Activated CD8-positive, alpha-beta T cell treated with anti-CD3 and anti-CD28 coated beads, Interleukin-2, amount 10 ng/mL, durations not matched to agents 7 days and 5 days (primary cell): Measurements from ENCODE around the gene TRMT5. TPM values are rescaled to one million over a fixed set of nuclear protein-coding genes. Genes with fewer than 3 reads are reported as not detected.
A peak's percentile ranks its signal among the peaks of the same experiment; 100 is the strongest.

Source experiments
- ATAC-seq: fragments of 150-1000 bp; cut with Tn5 transposase; one replicate; pipeline ENCODE4 v1.10.0; 2021; ENCODE audit warnings: moderate library complexity
- CTCF ChIA-PET: fragments of 350-600 bp; sonication (Branson Sonifier 250); formaldehyde crosslinking; loops from one replicate; lab custom pipeline; 2021; ENCODE audit warnings: antibody characterized with exemption; lab: Charles Lee
- POLR2A ChIA-PET: fragments of 350-600 bp; sonication (Branson Sonifier 250); formaldehyde crosslinking; loops from one replicate; lab custom pipeline; 2021; ENCODE audit warnings: antibody characterized with exemption; lab: Charles Lee
- DNase-seq: peaks from one replicate; pipeline ENCODE4 v3.0.0-alpha.2; 2020
- H3K27ac Mint-ChIP-seq: one replicate; pipeline ENCODE4 v1.8.0; 2021; ENCODE audit warnings: mild to moderate bottlenecking, mixed read lengths
- H3K27me3 Mint-ChIP-seq: one replicate; pipeline ENCODE4 v1.8.0; 2021; ENCODE audit warnings: low read depth, mixed read lengths
- H3K36me3 Mint-ChIP-seq: one replicate; pipeline ENCODE4 v1.8.0; 2021; ENCODE audit warnings: low read depth, mixed read lengths
- H3K4me1 Mint-ChIP-seq: one replicate; pipeline ENCODE4 v1.8.0; 2021; ENCODE audit warnings: low read depth, mixed read lengths
- H3K4me3 Mint-ChIP-seq: one replicate; pipeline ENCODE4 v1.8.0; 2021; ENCODE audit warnings: mild to moderate bottlenecking, mixed read lengths
- H3K9me3 Mint-ChIP-seq: one replicate; pipeline ENCODE4 v1.8.0; 2022; ENCODE audit warnings: mixed read lengths; ENCODE audit not compliant: insufficient read depth
- total RNA-seq, 2 experiments: library from RNA; stranded (reverse); gene quantifications; one replicate each; pipeline ENCODE4 v1.2.3, GENCODE V29; 2021

The TRMT5 gene
- total RNA-seq, result 1 to 10 TPM; 6.8 to 8.0 TPM

- peaks cover 7% of the 10 kb centered on the region for H3K4me1 Mint-ChIP-seq
- ChIA-PET CTCF (interaction anchor here (0.9 to 1.1 kb wide), 2 partner anchors 45 to 649 kb away, joined by 3 read pairs; no protein-coding TSS in a partner anchor), POLR2A (interaction anchor here (0.5 to 1.7 kb wide), 12 partner anchors 12 to 856 kb away, joined by 3 to 8 read pairs (median 3); partner anchors contain the start of gene PPM1A)
- H3K27ac Mint-ChIP-seq, result no peak within 1 kb of the TSS
- no peak within 1 kb of the TSS for H3K4me3 Mint-ChIP-seq
- no peaks in the 10 kb centered on the region for H3K27me3 Mint-ChIP-seq
- no peaks in the 10 kb centered on the region for H3K9me3 Mint-ChIP-seq
- ATAC-seq, result peak; percentile 89
- DNase-seq, result peak; percentile 93
- peaks cover 14% of the 10 kb centered on the region for H3K36me3 Mint-ChIP-seq
Measured at GRCh38 chr14:60980811-60981632, at the start of gene TRMT5, which contains the start of gene SLC38A6. TRMT5 (minus strand) TSS chr14:60981079; CDS start chr14:60980973, 106 bp downstream. SLC38A6 (plus strand) TSS chr14:60981245; CDS start chr14:60981278, 33 bp downstream.

- H3K4me1 Mint-ChIP-seq, result no peaks in the 10 kb centered on the region
- H3K36me3 Mint-ChIP-seq, result no peaks in the 10 kb centered on the region
- DNase-seq, result no peak
- ChIA-PET POLR2A (no interaction called here), CTCF (interaction anchor here (0.7 to 4.4 kb wide), 18 partner anchors 22 to 1100 kb away, joined by 3 to 49 read pairs (median 3); partner anchors contain the start of genes SLC38A6, TMEM30B and TRMT5)
- H3K4me3 Mint-ChIP-seq, result no peak overlapping the region
- no peaks in the 10 kb centered on the region for H3K27me3 Mint-ChIP-seq
- no peak for ATAC-seq
- H3K9me3 Mint-ChIP-seq, result no peaks in the 10 kb centered on the region
- no peak overlapping the region for H3K27ac Mint-ChIP-seq
Measured at GRCh38 chr14:61026526-61026925, 45.6 kb upstream of the TRMT5 start.

- DNase-seq, result peak; percentile 71
- no peak overlapping the region for H3K27ac Mint-ChIP-seq
- no peaks in the 10 kb centered on the region for H3K36me3 Mint-ChIP-seq
- ATAC-seq, result no peak
- ChIA-PET CTCF (interaction anchor here (0.7 to 4.4 kb wide), 17 partner anchors 17 to 1101 kb away, joined by 3 to 49 read pairs (median 3); partner anchors contain the start of genes SLC38A6 and TRMT5), POLR2A (no interaction called here)
- no peaks in the 10 kb centered on the region for H3K27me3 Mint-ChIP-seq
- H3K4me1 Mint-ChIP-seq, result no peaks in the 10 kb centered on the region
- H3K4me3 Mint-ChIP-seq, result no peak overlapping the region
- H3K9me3 Mint-ChIP-seq, result no peaks in the 10 kb centered on the region
Measured at GRCh38 chr14:61025251-61026223, 44.7 kb upstream of the TRMT5 start.

GRCh38 chr14:61019537-61019936 lies 38.7 kb upstream of the TRMT5 start:
- no peak overlapping the region for H3K4me3 Mint-ChIP-seq
- no peaks in the 10 kb centered on the region for H3K36me3 Mint-ChIP-seq
- CTCF ChIA-PET, result interaction anchor here (1.4 to 1.5 kb wide), 2 partner anchors 10 to 394 kb away, joined by 3 read pairs; no protein-coding TSS in a partner anchor
- H3K9me3 Mint-ChIP-seq, result no peaks in the 10 kb centered on the region
- no peak for DNase-seq
- POLR2A ChIA-PET, result no interaction called here
- H3K27me3 Mint-ChIP-seq, result no peaks in the 10 kb centered on the region
- no peak for ATAC-seq
- H3K27ac Mint-ChIP-seq, result no peak overlapping the region
- H3K4me1 Mint-ChIP-seq, result no peaks in the 10 kb centered on the region

- ChIA-PET POLR2A (no interaction called here), CTCF (interaction anchor here (0.7 kb wide), 1 partner anchor 215 kb away, joined by 3 read pairs; no protein-coding TSS in a partner anchor)
- H3K27ac Mint-ChIP-seq, result no peak overlapping the region
- H3K4me3 Mint-ChIP-seq, result no peak overlapping the region
- H3K36me3 Mint-ChIP-seq, result peaks cover 2% of the 10 kb centered on the region
- H3K9me3 Mint-ChIP-seq, result no peaks in the 10 kb centered on the region
- no peaks in the 10 kb centered on the region for H3K27me3 Mint-ChIP-seq
- ATAC-seq (no peak), DNase-seq (no peak)
- H3K4me1 Mint-ChIP-seq, result no peaks in the 10 kb centered on the region
Measured at GRCh38 chr14:61003571-61003970, 22.7 kb upstream of the TRMT5 start.

GRCh38 chr14:60999536-60999935 lies 18.7 kb upstream of the TRMT5 start:
- Mint-ChIP-seq H3K9me3 (no peaks in the 10 kb centered on the region), H3K27me3 (no peaks in the 10 kb centered on the region), H3K4me1 (no peaks in the 10 kb centered on the region), H3K27ac (no peak overlapping the region), H3K4me3 (no peak overlapping the region), H3K36me3 (no peaks in the 10 kb centered on the region)
- ATAC-seq (no peak), DNase-seq (no peak)
- CTCF ChIA-PET, result no interaction called here
- POLR2A ChIA-PET, result no interaction called here

- DNase-seq, result no peak
- no peaks in the 10 kb centered on the region for H3K27me3 Mint-ChIP-seq
- H3K4me3 Mint-ChIP-seq, result no peak overlapping the region
- H3K36me3 Mint-ChIP-seq, result no peaks in the 10 kb centered on the region
- H3K9me3 Mint-ChIP-seq, result no peaks in the 10 kb centered on the region
- POLR2A ChIA-PET, result no interaction called here
- no peak for ATAC-seq
- no peaks in the 10 kb centered on the region for H3K4me1 Mint-ChIP-seq
- CTCF ChIA-PET, result no interaction called here
- no peak overlapping the region for H3K27ac Mint-ChIP-seq
Measured at GRCh38 chr14:60998617-60999016, 17.7 kb upstream of the TRMT5 start.

GRCh38 chr14:60989599-60989998 lies 8.7 kb upstream of the TRMT5 start:
- no peaks in the 10 kb centered on the region for H3K36me3 Mint-ChIP-seq
- no peaks in the 10 kb centered on the region for H3K27me3 Mint-ChIP-seq
- POLR2A ChIA-PET, result no interaction called here
- CTCF ChIA-PET, result interaction anchor here (0.6 kb wide), 1 partner anchor 848 kb away, joined by 3 read pairs; no protein-coding TSS in a partner anchor
- no peaks in the 10 kb centered on the region for H3K4me1 Mint-ChIP-seq
- no peak overlapping the region for H3K27ac Mint-ChIP-seq
- H3K9me3 Mint-ChIP-seq, result no peaks in the 10 kb centered on the region
- ATAC-seq (no peak), DNase-seq (no peak)
- H3K4me3 Mint-ChIP-seq, result no peak overlapping the region

- no peak for DNase-seq
- Mint-ChIP-seq H3K27ac (no peak overlapping the region), H3K9me3 (no peaks in the 10 kb centered on the region), H3K36me3 (no peaks in the 10 kb centered on the region), H3K4me1 (no peaks in the 10 kb centered on the region), H3K27me3 (no peaks in the 10 kb centered on the region), H3K4me3 (no peak overlapping the region)
- CTCF ChIA-PET, result no interaction called here
- POLR2A ChIA-PET, result no interaction called here
- ATAC-seq, result no peak
Measured at GRCh38 chr14:60986500-60986899, 5.6 kb upstream of the TRMT5 start.

- POLR2A ChIA-PET, result no interaction called here
Measured at GRCh38 chr14:60984196-60984595, 3.3 kb upstream of the TRMT5 start.

More at GRCh38 chr14:60984196-60984595, 3.3 kb upstream of the TRMT5 start:
- no peak for DNase-seq
- Mint-ChIP-seq H3K4me3 (no peak overlapping the region), H3K27ac (no peak overlapping the region), H3K27me3 (no peaks in the 10 kb centered on the region), H3K36me3 (peaks cover 3% of the 10 kb centered on the region), H3K4me1 (peaks cover 3% of the 10 kb centered on the region), H3K9me3 (no peaks in the 10 kb centered on the region)
- CTCF ChIA-PET, result no interaction called here
- ATAC-seq, result no peak
